ENCODE measurements around the gene ZNF660.
A peak's percentile ranks its signal among the peaks of the same experiment; 100 is the strongest.
"Not testable (repeated sequence)": the region's sequence is repeated elsewhere in the genome, so short reads cannot be mapped to it uniquely, and the experiment has no call there.

Gene ZNF660

DNA sequence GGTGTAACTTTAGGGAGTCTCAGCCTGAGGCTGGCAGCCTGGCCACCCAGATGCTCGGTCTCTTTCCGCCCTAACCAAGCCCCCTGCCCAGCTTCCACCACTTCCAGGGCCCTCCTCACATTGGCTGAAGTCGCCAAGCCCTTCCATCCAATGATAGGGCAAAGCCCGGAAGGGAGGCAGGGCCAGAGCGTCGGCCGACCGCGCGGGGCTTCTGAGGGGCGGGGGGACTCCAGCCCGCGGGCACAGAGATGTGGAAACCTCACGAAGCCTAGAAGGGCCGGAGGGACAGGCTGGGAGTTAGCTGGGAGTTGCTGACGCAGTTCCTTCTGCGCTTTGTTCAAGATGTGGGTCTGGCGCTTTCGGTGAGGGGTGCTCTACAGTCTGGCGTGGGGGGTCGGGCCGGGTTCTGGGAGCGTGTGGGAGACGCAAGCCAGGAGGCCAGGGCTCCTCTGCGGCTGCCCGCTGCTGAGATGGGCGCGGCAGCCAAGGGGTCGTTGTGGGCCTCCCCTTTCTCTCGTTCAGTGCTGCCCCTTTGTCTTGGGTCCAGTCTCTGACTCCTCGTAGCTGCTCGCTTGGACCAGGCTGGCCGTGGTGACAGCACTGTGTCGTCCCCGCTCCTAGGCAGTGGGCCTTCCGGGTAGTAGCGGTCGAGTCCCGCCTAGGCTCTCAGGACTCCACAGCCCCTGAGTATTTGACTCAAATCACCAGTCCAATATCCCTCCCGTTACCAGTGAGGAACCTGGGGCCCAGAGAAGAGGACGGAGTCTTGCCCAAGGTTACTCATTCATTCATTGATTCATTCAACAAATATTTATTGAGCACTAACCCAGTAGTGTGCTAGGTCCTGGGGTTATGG lies at the start of gene ZNF660:
TSS of gene ZNF660 (plus strand) at position 319 of the 856 bp plus-strand sequence. CDS start 9,230 bp downstream, outside the sequence.
- peak; percentile 94 for DNase-seq (ENCODE audit: low spot score)

- DNase-seq (ENCODE audit: low spot score) = no peak
Observed at GRCh38 chr3:44535364-44535763, 49.4 kb upstream of the ZNF660 start.

DNA sequence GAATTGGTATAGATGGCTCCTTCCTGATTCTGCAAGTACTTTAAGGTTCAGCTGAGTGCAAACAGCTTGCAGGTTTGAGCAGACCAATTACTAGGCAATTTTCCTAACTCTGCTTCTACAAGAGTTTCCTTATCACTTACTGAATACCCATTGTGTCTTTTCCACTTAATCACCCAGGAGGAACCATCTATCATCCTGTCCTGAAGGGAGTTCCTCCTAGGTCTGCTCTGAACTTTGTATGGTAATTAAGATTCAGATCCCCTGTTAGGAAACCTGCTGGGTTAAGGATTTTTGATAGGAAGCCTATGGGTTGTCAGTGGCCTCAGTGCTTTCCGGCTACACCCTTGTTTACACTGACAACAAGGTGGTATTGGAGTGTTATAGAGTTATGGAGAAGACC lies 40.0 kb upstream of the ZNF660 start:
- DNase-seq (ENCODE audit: low spot score) = not testable (repeated sequence)

GRCh38 chr3:44554626-44555592 lies 29.9 kb upstream of the ZNF660 start, which contains the start of gene ZKSCAN7:
Gene ZKSCAN7 (plus strand): TSS chr3:44555193. CDS start chr3:44557048, 1,855 bp downstream.
- peak; percentile 94 for DNase-seq (ENCODE audit: low spot score)

GRCh38 chr3:44555723-44556122 lies 29.0 kb upstream of the ZNF660 start:
- peak; percentile 15 for DNase-seq (ENCODE audit: low spot score)

DNA sequence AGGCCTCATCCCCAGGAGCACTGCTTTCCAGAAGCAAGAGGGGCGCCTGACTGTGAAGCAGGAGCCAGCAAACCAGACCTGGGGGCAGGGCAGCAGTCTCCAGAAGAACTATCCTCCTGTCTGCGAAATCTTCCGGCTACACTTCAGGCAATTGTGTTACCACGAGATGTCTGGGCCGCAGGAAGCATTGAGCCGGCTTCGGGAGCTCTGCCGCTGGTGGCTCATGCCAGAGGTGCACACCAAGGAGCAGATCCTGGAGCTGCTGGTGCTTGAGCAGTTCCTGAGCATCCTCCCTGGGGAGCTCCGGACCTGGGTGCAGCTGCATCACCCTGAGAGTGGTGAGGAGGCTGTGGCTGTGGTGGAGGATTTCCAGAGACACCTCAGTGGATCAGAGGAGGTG lies 27.7 kb upstream of the ZNF660 start:
- no peak for DNase-seq (ENCODE audit: low spot score)

DNA sequence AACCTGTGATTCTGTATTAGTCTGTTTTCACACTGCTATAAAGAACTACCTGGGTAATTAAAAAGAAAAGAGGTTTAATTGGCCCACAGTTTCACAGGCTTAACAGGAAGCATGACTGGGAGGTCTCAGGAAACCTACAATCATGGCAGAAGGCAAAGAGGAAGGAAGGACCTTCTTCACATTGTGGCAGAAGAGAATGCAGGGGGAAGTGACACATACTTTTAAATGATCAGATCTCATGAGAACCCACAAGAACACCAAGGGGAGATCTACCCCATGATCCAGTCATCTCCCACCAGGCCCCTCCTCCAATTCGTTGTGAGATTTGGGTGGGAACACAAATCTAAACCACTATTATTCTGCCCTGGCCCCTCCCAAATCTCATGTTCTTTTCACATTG lies 23.7 kb upstream of the ZNF660 start:
- no peak for DNase-seq (ENCODE audit: low spot score)

GRCh38 chr3:44562147-44562546 lies 22.6 kb upstream of the ZNF660 start:
- DNase-seq (ENCODE audit: low spot score) = no peak

DNA sequence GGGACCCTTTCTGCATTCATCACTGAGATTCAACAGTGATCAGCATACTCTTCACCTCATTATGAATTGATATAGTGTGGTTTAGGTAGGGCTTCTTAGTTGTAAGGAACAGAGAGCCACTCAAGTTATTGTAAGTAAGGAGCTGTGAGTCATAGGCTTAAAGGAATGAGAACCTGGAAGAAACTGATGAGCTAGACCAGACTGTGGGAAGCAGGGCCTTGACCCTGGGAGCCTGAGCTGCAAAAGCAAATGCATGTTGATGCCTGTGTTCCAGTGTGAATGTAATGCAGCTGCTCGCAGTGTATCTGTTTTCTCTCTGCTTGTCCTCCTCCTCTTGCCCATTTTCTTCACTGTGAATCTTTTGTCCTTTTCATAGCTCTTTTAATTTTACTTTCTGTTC lies 16.2 kb upstream of the ZNF660 start:
- DNase-seq (ENCODE audit: low spot score) = no peak

- DNase-seq (ENCODE audit: low spot score) = no peak
Observed at GRCh38 chr3:44571024-44571423, 13.7 kb upstream of the ZNF660 start.

DNA sequence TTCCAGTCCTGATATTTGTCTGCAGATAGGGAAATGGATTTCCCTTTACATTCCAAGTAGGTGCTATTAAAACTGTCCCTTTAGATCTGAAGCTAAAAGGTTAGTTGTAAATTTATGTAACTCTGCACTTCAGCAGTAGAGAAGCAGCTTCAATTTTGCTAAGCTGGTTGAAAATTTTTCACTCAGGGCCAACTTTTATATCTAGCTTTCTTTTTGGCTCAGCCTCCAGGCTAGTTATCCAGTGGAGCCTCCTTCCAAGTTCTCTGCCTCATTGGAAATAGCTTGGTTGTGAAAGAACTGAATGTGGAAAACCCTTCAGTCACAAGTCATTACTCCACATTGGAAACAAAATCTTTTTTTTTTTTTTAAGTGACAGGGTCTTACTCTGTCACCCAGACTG lies 8.2 kb upstream of the ZNF660 start:
- DNase-seq (ENCODE audit: low spot score) = no peak

DNA sequence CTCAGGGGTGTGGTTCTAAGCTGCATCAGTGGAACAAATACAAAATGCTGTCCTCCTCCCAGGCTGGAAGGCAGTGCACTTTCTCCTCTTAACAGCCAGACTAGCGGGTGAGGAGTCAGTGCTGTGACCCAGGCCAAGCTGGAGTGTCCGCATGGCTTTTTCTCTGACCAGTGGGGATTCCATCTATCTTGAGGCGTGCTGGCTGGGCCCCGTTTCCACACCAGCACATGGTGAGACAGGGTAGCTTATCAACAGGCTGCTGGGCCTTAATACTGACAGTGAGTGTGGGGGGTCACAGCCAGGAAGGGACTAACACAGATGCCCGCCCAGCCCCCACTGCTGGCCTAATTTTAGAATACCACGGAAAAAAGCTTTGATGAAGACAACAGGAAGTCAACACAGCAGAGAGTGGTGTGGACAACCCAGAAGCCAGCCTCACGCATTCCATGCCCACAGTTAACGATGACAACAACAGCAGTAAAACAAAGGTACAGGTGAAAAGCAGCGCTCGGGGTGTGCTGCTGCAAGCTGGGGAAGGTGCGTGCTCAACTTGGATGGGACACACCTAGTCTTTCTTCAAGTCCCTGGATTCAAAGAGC lies 7.3 kb upstream of the ZNF660 start:
- not testable (repeated sequence) for DNase-seq (ENCODE audit: low spot score)

DNA sequence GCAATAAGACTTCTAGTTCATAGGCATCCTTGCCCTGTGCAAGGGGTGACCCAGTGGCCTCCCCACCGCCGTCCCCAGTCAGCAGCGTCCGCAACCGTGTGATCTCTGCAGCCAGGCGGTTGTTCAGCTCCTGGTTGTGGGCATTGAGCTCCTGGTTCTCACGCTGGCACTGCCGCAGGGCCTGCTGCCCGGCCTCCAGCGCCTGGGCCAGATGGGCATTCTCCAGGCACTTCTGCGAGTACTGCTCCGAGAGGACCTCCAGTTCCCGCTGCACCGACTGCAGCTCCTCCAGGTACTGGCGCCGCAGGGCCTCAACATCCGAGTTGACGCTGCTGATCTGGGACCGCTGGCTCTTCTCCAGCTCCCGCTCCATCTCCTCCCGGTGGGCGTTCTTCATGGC lies 6.4 kb upstream of the ZNF660 start:
- not testable (repeated sequence) for DNase-seq (ENCODE audit: low spot score)

GRCh38 chr3:44578924-44579515 lies 5.7 kb upstream of the ZNF660 start:
- DNase-seq (ENCODE audit: low spot score) = not testable (repeated sequence)

- DNase-seq (ENCODE audit: low spot score) = not testable (repeated sequence)
Observed at GRCh38 chr3:44579749-44580148, 5.0 kb upstream of the ZNF660 start.

- DNase-seq (ENCODE audit: low spot score) = not testable (repeated sequence)
Observed at GRCh38 chr3:44580971-44581370, 3.8 kb upstream of the ZNF660 start.

GRCh38 chr3:44596621-44597020 lies 11.9 kb downstream of the ZNF660 start:
- no peak for DNase-seq (ENCODE audit: low spot score)

GRCh38 chr3:44601749-44602148 lies 17.0 kb downstream of the ZNF660 start:
- no peak for DNase-seq (ENCODE audit: low spot score)

GRCh38 chr3:44612678-44613077 lies 27.9 kb downstream of the ZNF660 start:
- DNase-seq (ENCODE audit: low spot score) = no peak

DNA sequence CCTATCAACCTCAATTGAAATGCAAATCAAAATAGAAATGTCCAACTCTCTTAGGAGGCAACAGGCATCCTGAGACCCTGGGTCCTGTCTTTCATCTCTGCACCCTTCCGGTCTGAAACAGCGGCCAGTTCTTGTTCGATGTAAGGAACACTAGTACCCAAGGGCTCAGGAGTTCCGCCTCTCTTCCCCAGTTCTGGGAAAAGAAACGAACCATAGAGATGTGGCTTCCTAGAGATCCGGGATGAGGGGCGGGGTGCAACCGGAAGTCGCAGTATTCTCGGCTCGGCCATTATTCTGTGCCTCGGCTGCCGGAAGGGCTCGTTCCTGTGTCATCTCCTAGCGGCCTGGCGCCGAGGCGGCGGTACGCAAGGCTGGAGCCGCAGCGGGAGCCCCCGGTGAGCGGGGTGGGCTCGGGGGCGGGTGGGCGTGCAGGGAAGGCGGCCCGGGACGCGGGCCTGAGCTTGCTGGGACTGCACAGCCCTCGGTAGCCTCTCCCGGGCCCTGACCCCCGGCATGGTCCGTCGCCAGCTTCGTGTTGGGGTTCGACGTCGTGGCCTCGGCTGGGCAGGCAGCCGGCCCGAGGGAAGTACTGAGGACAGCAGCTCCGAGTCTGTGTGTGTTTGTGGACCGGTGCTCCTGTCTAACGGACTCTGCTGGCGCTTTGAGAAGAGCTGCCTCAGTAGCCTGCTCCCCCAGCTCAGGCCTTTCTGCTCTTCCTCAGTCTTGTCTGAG lies 40.2 kb downstream of the ZNF660 start, which contains the start of gene ZNF197:
TSS of gene ZNF197 (plus strand) at position 288 of the 732 bp plus-strand sequence. CDS start 4,119 bp downstream, outside the sequence.
- peak; percentile 93 for DNase-seq (ENCODE audit: low spot score)

DNA sequence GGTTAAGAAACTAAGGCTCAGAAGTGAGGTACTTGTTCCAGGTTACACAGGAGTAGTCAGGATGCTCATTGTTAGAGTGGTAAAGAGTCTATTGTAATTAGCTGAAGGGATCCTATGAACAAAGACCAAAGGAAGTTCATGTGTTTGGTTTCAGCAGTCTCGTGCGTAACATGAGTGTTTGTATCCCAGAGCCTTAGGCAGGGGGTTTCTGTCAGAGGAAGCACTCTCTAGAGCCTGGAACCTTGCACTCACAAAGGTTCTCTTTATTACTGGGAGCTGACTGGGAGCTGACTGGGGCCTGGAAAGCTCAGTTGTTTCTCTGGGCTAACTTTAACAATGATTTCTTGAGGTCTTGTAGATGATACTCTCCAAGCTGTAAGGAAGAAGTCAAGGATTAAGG lies 44.0 kb downstream of the ZNF660 start:
- DNase-seq (ENCODE audit: low spot score) = no peak

All from iPS-NIHi11 (cell line).